HG03060 (cell line): ENCODE results near the gene LRCH2.
"Not testable (repeated sequence)": the region's sequence is repeated elsewhere in the genome, so short reads cannot be mapped to it uniquely, and the experiment has no call there.

Experiments used
- ATAC-seq: cut with Tn5 transposase; IDR thresholded peaks from one replicate; pipeline ENCODE4 v1.9.1; 2021; ENCODE audit warnings: low read depth, moderate number of reproducible peaks; ENCODE audit not compliant: unreplicated experiment

The LRCH2 gene

GRCh38 chrX:115233497-115234455 is at the start of gene LRCH2:
Gene LRCH2 (minus strand): TSS chrX:115234096. CDS start chrX:115234041, 55 bp downstream.
- no peak for ATAC-seq

- ATAC-seq, result no peak
Measured at GRCh38 chrX:115269051-115269683, 35.3 kb upstream of the LRCH2 start.

DNA sequence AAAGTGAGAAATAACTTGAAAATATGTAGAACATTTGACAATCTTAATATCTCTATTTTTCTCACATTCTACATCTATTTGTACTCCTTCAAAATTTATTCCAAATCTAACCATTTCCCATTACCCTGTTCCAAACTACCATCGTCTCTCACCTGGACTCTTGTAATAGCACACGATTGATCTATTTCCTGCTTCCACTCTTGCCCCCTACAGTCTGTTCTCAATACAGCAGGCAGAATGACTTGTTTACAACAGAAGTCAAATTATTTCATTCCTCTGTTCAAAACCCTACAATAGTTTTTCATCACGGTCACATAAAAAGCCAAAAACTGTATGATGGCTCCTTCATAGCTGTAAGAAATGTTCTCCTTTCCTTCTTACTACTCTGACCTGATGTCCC is 34.5 kb upstream of the LRCH2 start:
- no peak for ATAC-seq

DNA sequence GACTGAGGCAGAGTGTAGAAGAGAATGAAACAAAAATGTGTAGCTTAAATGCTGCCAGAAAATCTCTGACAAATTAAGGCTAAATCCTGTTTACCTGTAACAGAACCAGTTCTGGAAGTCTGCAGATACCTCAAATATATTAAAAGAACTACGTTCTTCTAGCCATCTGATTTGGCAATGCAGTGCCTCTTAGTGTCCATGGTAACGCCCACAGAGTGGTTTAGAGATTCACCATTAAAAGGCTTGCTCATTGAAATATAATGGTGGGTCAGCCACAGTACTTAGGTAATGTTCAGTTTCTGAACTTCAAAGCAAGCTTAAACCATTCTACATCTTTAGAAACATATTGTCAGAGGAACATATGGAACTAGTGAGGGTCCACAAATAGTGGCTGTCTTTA is 32.4 kb upstream of the LRCH2 start:
- no peak for ATAC-seq

DNA sequence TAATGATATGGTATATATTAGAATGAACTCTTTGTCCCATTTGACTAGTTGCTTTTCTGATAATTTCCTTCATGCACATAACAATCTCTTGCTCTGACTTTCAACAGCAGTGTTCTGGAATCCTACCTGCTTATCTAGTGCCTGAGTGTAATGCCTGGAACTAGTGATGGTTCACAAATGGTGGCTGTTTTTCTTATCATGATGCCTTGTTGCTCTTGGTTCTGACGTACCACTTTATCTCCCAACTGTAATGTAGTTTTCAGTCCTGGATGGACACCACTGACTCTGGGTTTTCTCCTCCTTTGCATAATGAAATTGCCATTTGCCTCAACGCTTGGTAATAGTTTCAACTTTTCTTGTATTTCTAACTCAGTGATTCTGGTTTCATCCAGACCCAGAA is 30.1 kb upstream of the LRCH2 start:
- no peak for ATAC-seq

DNA sequence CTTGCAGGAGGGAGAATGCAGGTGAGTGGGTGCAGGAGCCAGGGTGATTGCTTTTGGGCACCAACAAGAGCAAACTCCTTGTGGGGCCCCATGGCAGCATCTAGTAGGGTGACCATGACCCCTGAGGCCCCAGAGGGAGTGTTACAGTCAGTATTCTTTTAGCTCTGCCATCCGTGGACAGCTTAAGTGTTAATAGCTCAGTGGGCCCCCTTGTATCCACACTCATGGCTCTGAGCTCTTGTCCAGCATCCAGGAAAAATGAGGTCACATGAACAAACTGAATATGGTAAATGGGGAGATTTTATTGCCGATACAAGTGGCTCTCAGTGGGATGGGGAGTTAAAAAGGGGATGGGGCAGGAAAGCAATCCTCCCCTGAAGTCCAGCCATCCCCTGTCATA is 27.3 kb upstream of the LRCH2 start:
- no peak for ATAC-seq

GRCh38 chrX:115260330-115260729 is 26.4 kb upstream of the LRCH2 start:
- no peak for ATAC-seq

- ATAC-seq, result no peak
Measured at GRCh38 chrX:115259238-115259875, 25.5 kb upstream of the LRCH2 start.

DNA sequence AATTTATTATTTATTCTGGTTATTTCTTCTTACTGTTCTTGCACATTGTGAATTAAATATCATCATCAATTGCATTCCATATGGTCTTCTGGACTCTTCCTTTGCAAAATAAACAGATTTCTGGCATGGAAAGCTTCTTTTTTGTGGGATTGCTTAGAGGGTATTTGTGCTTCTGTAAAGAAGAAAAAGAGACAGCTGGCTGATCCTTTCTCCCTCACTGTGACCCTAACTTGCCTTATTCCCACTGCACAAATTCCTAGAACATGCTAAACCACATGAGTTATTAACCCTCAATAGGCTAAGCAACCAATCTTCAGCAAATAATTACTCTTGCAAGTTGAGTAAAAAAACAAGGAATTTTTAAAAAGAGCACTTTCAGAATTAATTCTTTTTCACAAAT is 23.8 kb upstream of the LRCH2 start:
- ATAC-seq, result no peak

DNA sequence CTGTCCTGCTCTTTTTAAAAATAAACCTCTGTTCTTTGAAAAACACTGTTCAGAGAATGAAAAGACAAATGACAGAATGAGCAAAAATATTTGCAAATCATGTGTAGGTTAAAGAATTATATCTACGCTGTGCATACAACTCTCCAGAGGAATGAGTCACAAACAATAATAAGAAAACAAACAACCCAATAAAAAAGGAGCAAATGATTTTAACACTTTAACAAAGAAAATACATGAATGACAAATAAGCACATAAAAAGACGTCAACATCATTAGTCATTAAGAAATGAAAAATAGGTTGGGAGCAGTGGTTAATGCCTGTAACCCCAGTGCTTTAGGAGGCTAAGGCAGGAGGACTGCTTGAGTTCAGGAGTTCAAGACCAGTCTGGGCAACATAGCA is 21.1 kb upstream of the LRCH2 start:
- ATAC-seq, result no peak

DNA sequence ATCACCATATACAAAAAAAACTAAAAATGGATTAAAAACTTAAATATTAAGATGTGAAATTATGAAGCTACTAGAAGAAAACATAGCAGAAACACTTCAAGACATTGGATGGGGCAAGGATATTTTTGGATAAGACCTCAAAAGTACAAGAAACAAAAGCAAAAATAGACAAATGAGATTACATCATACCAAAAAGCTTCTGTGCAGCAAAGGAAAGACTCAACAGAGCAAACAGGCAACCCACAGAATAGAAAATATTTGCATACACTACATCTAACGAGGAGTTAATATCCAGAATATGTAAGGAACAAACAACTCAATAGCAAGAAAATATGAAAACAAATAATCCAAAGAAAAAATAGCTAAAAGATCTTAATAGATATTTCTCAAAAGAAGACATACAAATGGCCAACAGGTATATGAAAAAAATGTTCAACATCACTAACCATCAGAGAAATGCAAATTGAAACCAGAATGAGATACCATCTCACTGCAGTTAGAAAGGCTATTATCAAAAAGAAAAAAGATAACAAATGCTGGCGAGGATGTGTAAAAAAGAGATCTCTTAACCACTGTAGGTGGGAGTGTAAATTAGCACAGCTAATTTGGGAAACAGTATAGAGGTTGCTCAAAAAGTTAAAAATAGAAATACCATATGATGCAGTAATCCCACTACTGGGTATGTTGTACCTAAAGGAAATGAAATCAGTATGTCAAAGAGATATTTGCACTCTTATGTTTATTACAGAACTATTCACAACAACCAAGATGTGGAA is 17.8 kb upstream of the LRCH2 start:
- no peak for ATAC-seq

GRCh38 chrX:115237056-115237455 is 3.2 kb upstream of the LRCH2 start:
- ATAC-seq, result no peak

DNA sequence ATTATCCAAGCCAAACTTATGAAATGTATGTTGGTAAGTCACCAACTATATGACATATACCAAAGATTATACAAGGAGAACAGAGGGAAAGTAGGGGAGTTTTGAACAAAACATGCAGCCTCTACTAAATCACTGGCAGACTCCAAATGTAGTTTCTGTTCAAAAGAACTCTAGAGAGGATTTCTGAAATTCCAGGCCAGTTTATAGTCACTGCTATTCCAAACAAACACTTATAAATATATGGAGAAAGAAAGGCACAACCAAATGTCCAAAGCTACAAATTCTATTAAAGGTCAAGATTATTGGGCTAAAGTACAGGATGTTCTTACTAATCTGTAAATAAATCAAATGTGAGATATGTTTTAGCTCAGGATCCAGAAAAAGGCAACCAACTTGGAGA is 2.7 kb upstream of the LRCH2 start:
- ATAC-seq, result no peak

- no peak for ATAC-seq
Measured at GRCh38 chrX:115234461-115234860, 565 bp upstream of the LRCH2 start.

DNA sequence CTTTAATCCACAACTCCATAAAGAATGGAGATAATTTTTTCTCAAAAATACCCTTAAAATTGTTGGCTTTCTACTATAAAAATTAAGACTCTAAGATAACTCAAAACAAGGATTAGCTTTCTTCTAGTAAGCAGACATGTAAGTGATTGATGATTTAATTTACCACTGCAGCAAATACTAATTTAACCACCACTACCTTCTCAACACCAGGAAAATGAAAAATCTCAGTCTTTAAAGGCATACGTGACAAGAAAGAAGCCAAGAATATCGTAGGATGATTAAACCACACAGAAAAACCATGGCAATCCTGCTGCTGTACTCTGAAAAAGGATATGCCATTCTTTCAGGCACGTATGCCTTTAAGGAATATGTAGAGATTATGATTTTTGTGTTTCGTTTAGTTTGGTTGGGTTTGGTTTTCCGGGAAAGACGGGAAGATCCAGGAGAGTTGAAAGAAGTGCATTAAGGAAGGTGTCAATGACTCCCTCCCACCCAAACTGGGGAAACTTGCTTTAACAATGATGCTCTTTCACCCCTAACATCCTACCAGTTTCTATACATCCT is 881 bp downstream of the LRCH2 start:
- no peak for ATAC-seq

DNA sequence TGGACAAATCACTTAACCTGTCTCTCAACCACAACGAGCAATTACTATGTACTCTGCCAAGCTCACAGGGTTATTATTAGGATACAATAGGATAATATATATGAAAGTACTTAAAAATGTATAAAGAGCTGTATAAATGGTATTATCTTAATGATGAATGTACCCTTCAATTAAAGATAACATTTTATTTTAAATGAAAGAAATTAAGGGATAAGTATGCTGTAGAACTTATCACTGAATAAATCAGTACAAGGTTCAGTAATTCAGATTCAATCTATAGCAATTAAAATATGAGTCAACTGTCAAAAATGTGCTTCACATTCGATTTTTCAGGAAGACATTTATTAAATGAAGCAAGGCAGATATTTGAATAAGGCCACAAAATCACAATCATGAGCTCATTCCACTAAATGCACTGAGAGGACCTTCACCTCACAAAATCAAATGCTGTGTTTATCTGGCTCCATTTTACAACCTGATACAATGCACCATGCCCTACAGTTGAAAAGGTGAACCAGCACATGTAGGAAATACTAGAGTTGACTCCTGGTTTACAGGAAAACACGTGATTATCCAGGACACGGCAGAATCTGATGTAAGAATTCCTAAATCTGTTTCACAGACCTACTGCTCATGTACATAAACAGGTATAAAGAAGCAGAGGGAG is 4.4 kb downstream of the LRCH2 start:
- no peak for ATAC-seq

GRCh38 chrX:115226929-115227328 is 7.0 kb downstream of the LRCH2 start:
- no peak for ATAC-seq

- ATAC-seq, result not testable (repeated sequence)
Measured at GRCh38 chrX:115217346-115217745, 16.6 kb downstream of the LRCH2 start.

DNA sequence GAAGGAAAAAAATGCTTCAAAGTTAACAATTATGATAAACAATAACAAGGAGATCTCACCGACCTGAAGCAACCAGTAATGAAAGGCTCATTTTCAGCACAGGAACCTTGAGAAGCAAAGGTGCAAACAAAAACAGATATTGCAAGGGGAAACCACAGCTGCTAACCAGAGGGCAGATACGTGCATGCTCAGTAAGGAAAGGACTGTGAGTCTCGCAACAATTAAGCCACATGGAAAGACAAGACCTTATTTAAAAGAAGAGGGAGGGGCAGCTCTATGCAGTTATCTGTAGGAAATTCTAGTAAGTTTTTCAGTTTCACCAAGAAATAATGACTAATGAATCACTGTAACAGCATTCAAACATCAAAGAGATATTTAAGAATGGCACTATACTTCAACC is 19.3 kb downstream of the LRCH2 start:
- ATAC-seq, result no peak

DNA sequence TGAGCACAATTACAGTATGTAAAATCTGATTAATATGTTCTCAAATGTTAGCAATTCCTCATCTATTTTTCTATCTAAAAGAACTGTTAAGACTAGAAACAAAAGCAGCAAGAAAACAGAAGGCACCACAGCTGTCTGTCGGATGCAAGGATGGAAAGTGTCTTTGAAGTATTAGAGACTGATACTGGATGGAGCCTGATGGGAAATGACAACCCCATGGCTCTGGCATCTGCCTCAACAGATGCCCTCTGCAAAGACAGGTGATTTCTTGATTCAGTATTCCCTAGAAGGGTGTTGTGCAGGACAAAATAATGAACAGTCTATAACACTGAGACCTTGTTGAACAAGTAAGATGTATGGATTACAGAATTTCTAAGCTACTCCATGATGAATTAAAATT is 19.7 kb downstream of the LRCH2 start:
- ATAC-seq, result no peak
